HepG2 (cell line): ENCODE results near the gene ETV6.

Source experiments
- BHLHE40 ChIP-seq: IDR thresholded peaks from 2 replicates; pipeline ENCODE4 v1.6.1; 2011; ENCODE audit warnings: low read length, improper control_type of control experiment
- HDAC2 ChIP-seq: sonication (generic); formaldehyde crosslinking; IDR thresholded peaks from 2 replicates; pipeline ENCODE4 v1.4.0; 2020; ENCODE audit warnings: missing genetic modification reagents
- MAX ChIP-seq: IDR thresholded peaks from 2 replicates; pipeline ENCODE4 v1.6.1; 2012; ENCODE audit warnings: inconsistent platforms
- NFYB ChIP-seq: sonication (generic); formaldehyde crosslinking; IDR thresholded peaks from 2 replicates; pipeline ENCODE4 v1.4.0; 2020; ENCODE audit warnings: missing genetic modification reagents
- SOX6 ChIP-seq, 2 experiments: fragments of 450-650 bp in 1 of 2; sonication (generic) in 1 of 2; formaldehyde crosslinking in 1 of 2; IDR thresholded peaks; 2 replicates each; pipeline versions ENCODE4 v1.4.0 to v1.6.1; 2017 to 2020; ENCODE audit warnings: antibody characterized with exemption in 1 of 2, mild to moderate bottlenecking in 1 of 2, missing genetic modification reagents in 1 of 2
- TARDBP ChIP-seq: sonication (generic); formaldehyde crosslinking; IDR thresholded peaks from 2 replicates; pipeline ENCODE4 v1.8.0; 2022; ENCODE audit warnings: mild to moderate bottlenecking, missing genetic modification reagents
- TBL1XR1 ChIP-seq: fragments of 150-350 bp; IDR thresholded peaks from 2 replicates; pipeline ENCODE4 v1.6.1; 2014; ENCODE audit warnings: borderline replicate concordance, low read length; ENCODE audit not compliant: partially characterized antibody
- ZBTB21 ChIP-seq: sonication (generic); formaldehyde crosslinking; IDR thresholded peaks from 2 replicates; pipeline ENCODE4 v1.4.0; 2020; ENCODE audit warnings: missing genetic modification reagents
- ZFAT ChIP-seq: sonication (generic); formaldehyde crosslinking; conservative IDR thresholded peaks from 2 replicates; pipeline ENCODE4 v1.8.1; 2023; ENCODE audit warnings: missing genetic modification reagents, inconsistent platforms
- ZNF431 ChIP-seq: sonication (generic); formaldehyde crosslinking; IDR thresholded peaks from 2 replicates; pipeline ENCODE4 v1.9.0; 2022; ENCODE audit warnings: missing genetic modification reagents, low read depth, mild to moderate bottlenecking, borderline replicate concordance
- ZNF660 ChIP-seq: sonication (generic); formaldehyde crosslinking; IDR thresholded peaks from 2 replicates; pipeline ENCODE4 v1.5.1; 2020; ENCODE audit warnings: mild to moderate bottlenecking, low read depth, missing genetic modification reagents, borderline replicate concordance
- TF ChIP-seq, protein P1 (sequence below): sonication (generic); formaldehyde crosslinking; conservative IDR thresholded peaks from 2 replicates; pipeline ENCODE4 v1.4.0; 2020; ENCODE audit warnings: missing genetic modification reagents
- TF ChIP-seq, protein P2 (sequence below): sonication (generic); formaldehyde crosslinking; IDR thresholded peaks from 2 replicates; pipeline ENCODE4 v1.4.0; 2020; ENCODE audit warnings: missing genetic modification reagents
- TF ChIP-seq, protein P3 (sequence below): sonication (generic); formaldehyde crosslinking; IDR thresholded peaks from 2 replicates; pipeline ENCODE4 v1.5.0; 2020; ENCODE audit warnings: mild to moderate bottlenecking, missing genetic modification reagents, moderate library complexity

DNA sequence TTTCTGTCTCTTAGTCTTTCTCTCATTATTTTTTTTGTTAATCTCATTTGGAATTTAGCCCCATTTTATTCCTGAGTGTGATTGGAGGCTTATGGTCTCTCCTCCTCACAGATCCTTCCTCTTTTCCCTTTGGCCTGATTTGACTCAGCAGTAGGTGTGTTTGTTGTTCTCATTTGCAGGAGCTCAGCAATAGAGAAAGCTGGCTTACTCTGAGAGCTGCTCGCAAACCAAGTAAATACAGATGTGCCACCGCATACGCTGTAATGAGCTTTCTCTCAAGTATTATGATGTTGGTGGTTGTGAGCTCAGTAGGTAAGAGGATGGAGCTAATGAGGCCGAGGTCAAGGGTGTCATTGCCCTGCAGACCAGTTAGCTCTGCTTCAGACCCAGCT, 206.5 kb downstream of the ETV6 start:
- TF ChIP-seq, protein P1, sequence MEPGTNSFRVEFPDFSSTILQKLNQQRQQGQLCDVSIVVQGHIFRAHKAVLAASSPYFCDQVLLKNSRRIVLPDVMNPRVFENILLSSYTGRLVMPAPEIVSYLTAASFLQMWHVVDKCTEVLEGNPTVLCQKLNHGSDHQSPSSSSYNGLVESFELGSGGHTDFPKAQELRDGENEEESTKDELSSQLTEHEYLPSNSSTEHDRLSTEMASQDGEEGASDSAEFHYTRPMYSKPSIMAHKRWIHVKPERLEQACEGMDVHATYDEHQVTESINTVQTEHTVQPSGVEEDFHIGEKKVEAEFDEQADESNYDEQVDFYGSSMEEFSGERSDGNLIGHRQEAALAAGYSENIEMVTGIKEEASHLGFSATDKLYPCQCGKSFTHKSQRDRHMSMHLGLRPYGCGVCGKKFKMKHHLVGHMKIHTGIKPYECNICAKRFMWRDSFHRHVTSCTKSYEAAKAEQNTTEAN (CRISPR knock-in tag) = no peak
- TF ChIP-seq MAX = no peak
- TF ChIP-seq, protein P2, sequence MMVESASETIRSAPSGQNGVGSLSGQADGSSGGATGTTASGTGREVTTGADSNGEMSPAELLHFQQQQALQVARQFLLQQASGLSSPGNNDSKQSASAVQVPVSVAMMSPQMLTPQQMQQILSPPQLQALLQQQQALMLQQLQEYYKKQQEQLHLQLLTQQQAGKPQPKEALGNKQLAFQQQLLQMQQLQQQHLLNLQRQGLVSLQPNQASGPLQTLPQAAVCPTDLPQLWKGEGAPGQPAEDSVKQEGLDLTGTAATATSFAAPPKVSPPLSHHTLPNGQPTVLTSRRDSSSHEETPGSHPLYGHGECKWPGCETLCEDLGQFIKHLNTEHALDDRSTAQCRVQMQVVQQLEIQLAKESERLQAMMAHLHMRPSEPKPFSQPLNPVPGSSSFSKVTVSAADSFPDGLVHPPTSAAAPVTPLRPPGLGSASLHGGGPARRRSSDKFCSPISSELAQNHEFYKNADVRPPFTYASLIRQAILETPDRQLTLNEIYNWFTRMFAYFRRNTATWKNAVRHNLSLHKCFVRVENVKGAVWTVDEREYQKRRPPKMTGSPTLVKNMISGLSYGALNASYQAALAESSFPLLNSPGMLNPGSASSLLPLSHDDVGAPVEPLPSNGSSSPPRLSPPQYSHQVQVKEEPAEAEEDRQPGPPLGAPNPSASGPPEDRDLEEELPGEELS (CRISPR knock-in tag) = no peak
- TF ChIP-seq TARDBP (CRISPR knock-in tag) = no peak
- TF ChIP-seq TBL1XR1 = no peak
- TF ChIP-seq BHLHE40 = no peak
- TF ChIP-seq SOX6 (IDR thresholded peaks at IDR 0.05) = no peak
- no peak for TF ChIP-seq SOX6 (CRISPR knock-in tag; IDR thresholded peaks at IDR 0.05)
- no peak for TF ChIP-seq HDAC2 (CRISPR knock-in tag)
- TF ChIP-seq, protein P3, sequence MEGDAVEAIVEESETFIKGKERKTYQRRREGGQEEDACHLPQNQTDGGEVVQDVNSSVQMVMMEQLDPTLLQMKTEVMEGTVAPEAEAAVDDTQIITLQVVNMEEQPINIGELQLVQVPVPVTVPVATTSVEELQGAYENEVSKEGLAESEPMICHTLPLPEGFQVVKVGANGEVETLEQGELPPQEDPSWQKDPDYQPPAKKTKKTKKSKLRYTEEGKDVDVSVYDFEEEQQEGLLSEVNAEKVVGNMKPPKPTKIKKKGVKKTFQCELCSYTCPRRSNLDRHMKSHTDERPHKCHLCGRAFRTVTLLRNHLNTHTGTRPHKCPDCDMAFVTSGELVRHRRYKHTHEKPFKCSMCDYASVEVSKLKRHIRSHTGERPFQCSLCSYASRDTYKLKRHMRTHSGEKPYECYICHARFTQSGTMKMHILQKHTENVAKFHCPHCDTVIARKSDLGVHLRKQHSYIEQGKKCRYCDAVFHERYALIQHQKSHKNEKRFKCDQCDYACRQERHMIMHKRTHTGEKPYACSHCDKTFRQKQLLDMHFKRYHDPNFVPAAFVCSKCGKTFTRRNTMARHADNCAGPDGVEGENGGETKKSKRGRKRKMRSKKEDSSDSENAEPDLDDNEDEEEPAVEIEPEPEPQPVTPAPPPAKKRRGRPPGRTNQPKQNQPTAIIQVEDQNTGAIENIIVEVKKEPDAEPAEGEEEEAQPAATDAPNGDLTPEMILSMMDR (CRISPR knock-in tag) = no peak
- TF ChIP-seq ZFAT (CRISPR knock-in tag) = no peak
- TF ChIP-seq ZNF660 (CRISPR knock-in tag) = no peak
- no peak for TF ChIP-seq ZNF431 (CRISPR knock-in tag)
- no peak for TF ChIP-seq NFYB
- TF ChIP-seq ZBTB21 (CRISPR knock-in tag) = no peak
